Right hindlimb (tissue), 1 donor: Measurements from ENCODE around the gene OR7D2.

ENCODE experiments used
- DNase-seq: peaks from one replicate; pipeline ENCODE4 v3.0.0-alpha.2; 2018

The OR7D2 gene

GRCh38 chr19:9219489-9219888 lies 40.7 kb downstream of the OR7D2 start, which contains the start of gene OR7D4:
TSS of gene OR7D4 (minus strand) at chr19:9219589. CDS start at chr19:9214837, 4,752 bp downstream.
- DNase-seq = no peak
